Measurements from ENCODE around the gene PCYT2. TPM values are rescaled to one million over a fixed set of nuclear protein-coding genes. Genes with fewer than 3 reads are reported as not detected.

PCYT2 gene
- total RNA-seq, 1 donor from 2014 or later: 26.8 TPM

GRCh38 chr17:81932333-81932983 is 21.3 kb upstream of the PCYT2 start:
- no peak for TF ChIP-seq CTCF (IDR thresholded peaks at IDR 0.05; ENCODE audit: unreplicated experiment)
- Mint-ChIP-seq H3K27ac (ENCODE audit: unreplicated experiment) (no peak overlapping the region), H3K27me3 (ENCODE audit: unreplicated experiment) (peaks cover 14% of the 10 kb centered on the region), H3K4me3 (ENCODE audit: unreplicated experiment) (no peak overlapping the region), H3K9me3 (ENCODE audit: unreplicated experiment) (no peaks in the 10 kb centered on the region), H3K36me3 (ENCODE audit: low read depth, unreplicated experiment) (peaks cover 5% of the 10 kb centered on the region), H3K4me1 (ENCODE audit: unreplicated experiment) (peaks cover 5% of the 10 kb centered on the region)
- no peak for DNase-seq (ENCODE audit: low spot score)

DNA sequence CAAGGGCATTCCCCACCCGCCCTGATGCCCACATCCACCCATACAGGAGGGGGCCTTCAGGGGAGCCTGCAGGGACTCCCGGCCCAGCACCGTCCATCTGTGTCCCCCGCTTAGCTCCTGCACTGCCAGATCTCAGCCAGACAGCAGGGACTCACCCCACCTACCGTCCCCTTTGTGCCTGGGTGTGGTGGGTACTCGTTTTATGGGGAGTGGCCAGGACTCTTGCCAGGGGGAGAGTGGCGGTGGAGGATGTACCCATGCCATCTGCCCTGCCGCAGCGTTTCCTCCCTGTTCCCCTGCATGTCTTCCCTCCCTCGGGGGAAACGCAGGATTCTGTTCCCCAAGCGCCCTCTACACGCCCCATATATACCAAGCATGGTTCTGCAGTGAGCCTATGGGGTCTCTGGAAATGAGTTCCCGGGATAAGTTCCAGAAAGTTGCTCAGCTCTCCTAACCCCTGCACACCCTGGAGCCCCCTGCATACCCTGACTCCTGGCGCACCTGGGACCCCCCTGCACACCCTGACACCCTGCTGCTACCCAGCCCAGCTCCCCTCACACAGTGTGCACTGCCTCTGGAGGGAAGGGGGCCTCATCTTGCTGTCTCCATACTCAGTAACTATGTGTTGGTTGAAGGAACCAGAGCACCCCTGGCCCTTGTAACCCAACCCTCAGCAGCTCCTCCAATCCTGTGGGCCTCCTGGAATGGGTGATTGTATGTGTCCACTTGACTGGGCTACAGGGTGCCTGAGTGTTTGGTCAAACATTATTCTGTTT is 20.5 kb upstream of the PCYT2 start:
- Mint-ChIP-seq H3K9me3 (ENCODE audit: unreplicated experiment) (no peaks in the 10 kb centered on the region), H3K27ac (ENCODE audit: unreplicated experiment) (no peak overlapping the region), H3K27me3 (ENCODE audit: unreplicated experiment) (peaks cover 14% of the 10 kb centered on the region), H3K36me3 (ENCODE audit: low read depth, unreplicated experiment) (peaks cover 5% of the 10 kb centered on the region), H3K4me3 (ENCODE audit: unreplicated experiment) (no peak overlapping the region), H3K4me1 (ENCODE audit: unreplicated experiment) (peaks cover 4% of the 10 kb centered on the region)
- no peak for TF ChIP-seq CTCF (IDR thresholded peaks at IDR 0.05; ENCODE audit: unreplicated experiment)
- DNase-seq (ENCODE audit: low spot score): no peak

GRCh38 chr17:81931189-81931556 is 20.0 kb upstream of the PCYT2 start:
- no peak for TF ChIP-seq CTCF (IDR thresholded peaks at IDR 0.05; ENCODE audit: unreplicated experiment)
- Mint-ChIP-seq H3K9me3 (ENCODE audit: unreplicated experiment) (no peaks in the 10 kb centered on the region), H3K36me3 (ENCODE audit: low read depth, unreplicated experiment) (peaks cover 5% of the 10 kb centered on the region), H3K27ac (ENCODE audit: unreplicated experiment) (no peak overlapping the region), H3K27me3 (ENCODE audit: unreplicated experiment) (peaks cover 19% of the 10 kb centered on the region), H3K4me3 (ENCODE audit: unreplicated experiment) (no peak overlapping the region), H3K4me1 (ENCODE audit: unreplicated experiment) (peaks cover 8% of the 10 kb centered on the region)
- DNase-seq (ENCODE audit: low spot score): no peak

DNA sequence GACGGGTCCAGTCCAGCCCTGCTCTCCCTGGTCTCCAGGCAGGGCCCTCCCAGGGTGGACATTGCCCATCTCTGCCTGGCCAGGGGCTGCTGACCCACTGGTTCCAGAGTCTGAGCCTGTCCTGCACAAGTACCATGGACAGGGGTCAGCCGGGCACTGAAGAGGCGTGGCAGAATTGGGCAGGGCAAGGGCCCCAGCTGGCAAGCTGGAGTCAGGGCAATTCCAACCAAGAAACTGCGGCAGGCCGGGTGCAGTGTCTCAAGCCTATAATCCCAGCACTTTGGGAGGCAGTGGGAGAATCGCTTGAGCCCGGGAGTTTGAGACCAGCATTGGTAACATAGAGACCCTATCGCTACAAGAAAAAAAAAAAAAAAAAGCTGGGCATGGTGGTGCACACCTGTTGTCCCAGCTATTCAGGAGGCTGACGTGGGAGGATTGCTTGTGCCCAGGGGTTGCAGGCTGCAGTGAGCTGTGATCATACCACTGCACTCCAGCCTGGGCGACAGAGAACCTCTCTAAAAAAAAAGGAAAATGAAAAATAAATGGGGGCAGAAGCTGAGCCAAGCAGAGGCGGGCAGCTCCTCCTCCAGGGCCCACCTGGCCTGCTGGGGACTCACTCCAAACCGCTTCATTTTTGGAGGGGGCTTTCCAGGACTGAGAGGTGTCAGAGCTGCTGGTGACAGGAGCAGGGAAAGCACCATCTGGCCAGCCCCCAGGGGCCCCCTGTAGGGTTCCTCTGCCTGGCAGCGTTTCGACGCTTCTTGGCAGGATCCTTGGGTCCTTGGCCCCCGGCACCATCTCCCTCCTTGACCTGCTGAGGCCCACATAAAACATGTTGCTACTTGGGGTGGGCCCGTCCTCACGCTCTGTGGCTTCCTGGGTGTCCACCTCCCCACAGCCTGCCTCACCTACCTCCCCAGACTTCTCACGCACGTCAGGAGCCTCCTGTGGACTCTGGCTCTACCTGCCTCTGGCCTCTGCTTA is 19.2 kb upstream of the PCYT2 start:
- peaks cover 22% of the 10 kb centered on the region for H3K27me3 Mint-ChIP-seq (ENCODE audit: unreplicated experiment)
- no peak for TF ChIP-seq CTCF (IDR thresholded peaks at IDR 0.05; ENCODE audit: unreplicated experiment)
- DNase-seq (ENCODE audit: low spot score): no peak
- H3K36me3 Mint-ChIP-seq (ENCODE audit: low read depth, unreplicated experiment): peaks cover 5% of the 10 kb centered on the region
- H3K27ac Mint-ChIP-seq (ENCODE audit: unreplicated experiment): no peak overlapping the region
- H3K4me3 Mint-ChIP-seq (ENCODE audit: unreplicated experiment): no peak overlapping the region
- H3K4me1 Mint-ChIP-seq (ENCODE audit: unreplicated experiment): peaks cover 9% of the 10 kb centered on the region
- H3K9me3 Mint-ChIP-seq (ENCODE audit: unreplicated experiment): no peaks in the 10 kb centered on the region

Measured in endothelial cell (in vitro differentiated cells).